Measurements from ENCODE around the gene PDIA5. TPM values are rescaled to one million over a fixed set of nuclear protein-coding genes. Genes with fewer than 3 reads are reported as not detected.

Gene PDIA5
- 3.4 TPM for total RNA-seq

- peak within 1 kb of the TSS; percentile 53 for H3K4me3 ChIP-seq (ENCODE audit: low read length)
- H3K27me3 ChIP-seq (ENCODE audit: insufficient read depth, low read length) = no peaks in the 10 kb centered on the region
- H3K9me3 ChIP-seq (ENCODE audit: low read depth, low read length) = no peaks in the 10 kb centered on the region
- H3K4me1 ChIP-seq (ENCODE audit: insufficient read depth, low read length) = peaks cover 16% of the 10 kb centered on the region
Measured at GRCh38 chr3:123066896-123067688, at the start of gene PDIA5. Gene PDIA5 (plus strand): TSS chr3:123067025. CDS start chr3:123067165, 140 bp downstream.

- Histone ChIP-seq H3K9me3 (ENCODE audit: low read depth, low read length) (no peaks in the 10 kb centered on the region), H3K27me3 (ENCODE audit: insufficient read depth, low read length) (peaks cover 14% of the 10 kb centered on the region), H3K4me1 (ENCODE audit: insufficient read depth, low read length) (no peaks in the 10 kb centered on the region), H3K4me3 (ENCODE audit: low read length) (no peak overlapping the region)
Measured at GRCh38 chr3:123018683-123019082, 48.1 kb upstream of the PDIA5 start.

- H3K27me3 ChIP-seq (ENCODE audit: insufficient read depth, low read length) = peaks cover 19% of the 10 kb centered on the region
- H3K9me3 ChIP-seq (ENCODE audit: low read depth, low read length) = no peaks in the 10 kb centered on the region
- H3K4me3 ChIP-seq (ENCODE audit: low read length) = no peak overlapping the region
- H3K4me1 ChIP-seq (ENCODE audit: insufficient read depth, low read length) = no peaks in the 10 kb centered on the region
Measured at GRCh38 chr3:123019161-123019560, 47.7 kb upstream of the PDIA5 start.

- Histone ChIP-seq H3K27me3 (ENCODE audit: insufficient read depth, low read length) (peaks cover 23% of the 10 kb centered on the region), H3K4me1 (ENCODE audit: insufficient read depth, low read length) (no peaks in the 10 kb centered on the region), H3K4me3 (ENCODE audit: low read length) (no peak overlapping the region), H3K9me3 (ENCODE audit: low read depth, low read length) (no peaks in the 10 kb centered on the region)
Measured at GRCh38 chr3:123019591-123019990, 47.2 kb upstream of the PDIA5 start.

GRCh38 chr3:123020709-123021108 lies 46.1 kb upstream of the PDIA5 start:
- Histone ChIP-seq H3K4me3 (ENCODE audit: low read length) (no peak overlapping the region), H3K27me3 (ENCODE audit: insufficient read depth, low read length) (peaks cover 34% of the 10 kb centered on the region), H3K4me1 (ENCODE audit: insufficient read depth, low read length) (no peaks in the 10 kb centered on the region), H3K9me3 (ENCODE audit: low read depth, low read length) (no peaks in the 10 kb centered on the region)

- no peaks in the 10 kb centered on the region for H3K9me3 ChIP-seq (ENCODE audit: low read depth, low read length)
- peaks cover 39% of the 10 kb centered on the region for H3K27me3 ChIP-seq (ENCODE audit: insufficient read depth, low read length)
- no peak overlapping the region for H3K4me3 ChIP-seq (ENCODE audit: low read length)
- peaks cover under 1% of the 10 kb centered on the region for H3K4me1 ChIP-seq (ENCODE audit: insufficient read depth, low read length)
Measured at GRCh38 chr3:123021388-123021787, 45.4 kb upstream of the PDIA5 start.

- Histone ChIP-seq H3K4me1 (ENCODE audit: insufficient read depth, low read length) (peaks cover 7% of the 10 kb centered on the region), H3K27me3 (ENCODE audit: insufficient read depth, low read length) (peaks cover 45% of the 10 kb centered on the region), H3K9me3 (ENCODE audit: low read depth, low read length) (no peaks in the 10 kb centered on the region), H3K4me3 (ENCODE audit: low read length) (no peak overlapping the region)
Measured at GRCh38 chr3:123021996-123022510, 44.8 kb upstream of the PDIA5 start.

- Histone ChIP-seq H3K4me1 (ENCODE audit: insufficient read depth, low read length) (peaks cover 22% of the 10 kb centered on the region), H3K9me3 (ENCODE audit: low read depth, low read length) (no peaks in the 10 kb centered on the region), H3K27me3 (ENCODE audit: insufficient read depth, low read length) (peaks cover 65% of the 10 kb centered on the region), H3K4me3 (ENCODE audit: low read length) (no peak overlapping the region)
Measured at GRCh38 chr3:123024056-123024455, 42.8 kb upstream of the PDIA5 start.

GRCh38 chr3:123025642-123026521 lies 40.9 kb upstream of the PDIA5 start:
- H3K27me3 ChIP-seq (ENCODE audit: insufficient read depth, low read length) = peaks cover 82% of the 10 kb centered on the region
- H3K9me3 ChIP-seq (ENCODE audit: low read depth, low read length) = no peaks in the 10 kb centered on the region
- H3K4me3 ChIP-seq (ENCODE audit: low read length) = no peak overlapping the region
- H3K4me1 ChIP-seq (ENCODE audit: insufficient read depth, low read length) = peaks cover 22% of the 10 kb centered on the region

GRCh38 chr3:123026565-123027291 lies 40.1 kb upstream of the PDIA5 start:
- peaks cover 88% of the 10 kb centered on the region for H3K27me3 ChIP-seq (ENCODE audit: insufficient read depth, low read length)

GRCh38 chr3:123027292-123028232 lies 39.3 kb upstream of the PDIA5 start, which contains the start of gene SEMA5B:
Gene SEMA5B (minus strand): TSS chr3:123027763. CDS start chr3:122961263, 66,500 bp downstream.
- H3K27me3 ChIP-seq (ENCODE audit: insufficient read depth, low read length) = peaks cover 85% of the 10 kb centered on the region
- H3K9me3 ChIP-seq (ENCODE audit: low read depth, low read length) = no peaks in the 10 kb centered on the region
- peaks cover 22% of the 10 kb centered on the region for H3K4me1 ChIP-seq (ENCODE audit: insufficient read depth, low read length)
- peak within 1 kb of the TSS; percentile 5 for H3K4me3 ChIP-seq (ENCODE audit: low read length)

More at GRCh38 chr3:123026565-123027291, 40.1 kb upstream of the PDIA5 start:
- peaks cover 22% of the 10 kb centered on the region for H3K4me1 ChIP-seq (ENCODE audit: insufficient read depth, low read length)
- H3K4me3 ChIP-seq (ENCODE audit: low read length) = no peak overlapping the region
- H3K9me3 ChIP-seq (ENCODE audit: low read depth, low read length) = no peaks in the 10 kb centered on the region

GRCh38 chr3:123028233-123028828 lies 38.5 kb upstream of the PDIA5 start:
- Histone ChIP-seq H3K4me1 (ENCODE audit: insufficient read depth, low read length) (peaks cover 22% of the 10 kb centered on the region), H3K9me3 (ENCODE audit: low read depth, low read length) (no peaks in the 10 kb centered on the region), H3K4me3 (ENCODE audit: low read length) (peak overlapping the region; percentile 5), H3K27me3 (ENCODE audit: insufficient read depth, low read length) (peaks cover 84% of the 10 kb centered on the region)

- Histone ChIP-seq H3K9me3 (ENCODE audit: low read depth, low read length) (no peaks in the 10 kb centered on the region), H3K27me3 (ENCODE audit: insufficient read depth, low read length) (peaks cover 61% of the 10 kb centered on the region), H3K4me1 (ENCODE audit: insufficient read depth, low read length) (peaks cover 24% of the 10 kb centered on the region), H3K4me3 (ENCODE audit: low read length) (no peak overlapping the region)
Measured at GRCh38 chr3:123031051-123031450, 35.8 kb upstream of the PDIA5 start.

Data from mononuclear cell (primary cell).